GM12878 (cell line): ENCODE results near the gene FBXO42.

Experiments
- BHLHE40 ChIP-seq, 2 experiments: fragments of 450-650 bp in 1 of 2; IDR thresholded peaks; 2 replicates each; pipeline ENCODE4 v1.6.1; 2011 to 2017; ENCODE audit warnings: low read depth in 2 of 2, borderline replicate concordance in 1 of 2, improper control_type of control experiment in 1 of 2, low read length in 1 of 2, mild to moderate bottlenecking in 1 of 2
- CBFB ChIP-seq: IDR thresholded peaks from 2 replicates; pipeline ENCODE4 v1.6.1; 2016; ENCODE audit warnings: antibody characterized with exemption, low read depth
- TAF1 ChIP-seq: IDR thresholded peaks from 2 replicates; pipeline ENCODE4 v1.6.1; 2011; ENCODE audit warnings: mild to moderate bottlenecking, low read depth, low read length, borderline replicate concordance
- TF ChIP-seq, protein P1 (sequence below): fragments of 450-650 bp; IDR thresholded peaks from 2 replicates; pipeline ENCODE4 v1.6.1; 2016; ENCODE audit warnings: mild to moderate bottlenecking
- TF ChIP-seq, protein P2 (sequence below): IDR thresholded peaks from 2 replicates; pipeline ENCODE4 v1.6.1; 2012; ENCODE audit warnings: low read depth, low read length, improper control_type of control experiment

DNA sequence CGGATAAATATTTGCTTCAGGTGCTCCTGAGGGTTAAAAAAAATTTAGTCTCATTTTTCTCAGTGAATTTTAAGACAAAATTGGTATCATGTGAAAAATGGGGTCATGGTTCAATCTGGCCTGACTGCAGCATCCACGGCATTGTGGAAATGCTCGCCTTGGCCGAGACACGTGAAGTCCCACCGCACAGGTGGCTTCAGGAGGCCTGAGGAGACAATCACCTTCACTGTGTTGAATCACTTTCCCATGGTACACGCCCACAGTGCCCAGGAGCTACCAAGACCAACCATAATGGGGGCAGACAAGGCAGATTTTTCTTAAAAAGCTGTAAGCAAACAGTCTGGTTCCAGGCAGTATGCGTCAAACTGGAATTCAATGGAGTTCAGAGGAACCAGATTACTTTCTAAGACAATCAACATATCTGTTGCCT lies 104.3 kb downstream of the FBXO42 start:
- TF ChIP-seq TAF1 (no peak), BHLHE40 (IDR thresholded peaks at IDR 0.05; ENCODE audit: borderline replicate concordance in 1 of 2, low read depth in 2 of 2, low read length in 1 of 2) (no peak), CBFB (no peak)
- TF ChIP-seq, protein P1, sequence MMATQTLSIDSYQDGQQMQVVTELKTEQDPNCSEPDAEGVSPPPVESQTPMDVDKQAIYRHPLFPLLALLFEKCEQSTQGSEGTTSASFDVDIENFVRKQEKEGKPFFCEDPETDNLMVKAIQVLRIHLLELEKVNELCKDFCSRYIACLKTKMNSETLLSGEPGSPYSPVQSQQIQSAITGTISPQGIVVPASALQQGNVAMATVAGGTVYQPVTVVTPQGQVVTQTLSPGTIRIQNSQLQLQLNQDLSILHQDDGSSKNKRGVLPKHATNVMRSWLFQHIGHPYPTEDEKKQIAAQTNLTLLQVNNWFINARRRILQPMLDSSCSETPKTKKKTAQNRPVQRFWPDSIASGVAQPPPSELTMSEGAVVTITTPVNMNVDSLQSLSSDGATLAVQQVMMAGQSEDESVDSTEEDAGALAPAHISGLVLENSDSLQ, result no peak
- TF ChIP-seq, protein P2, sequence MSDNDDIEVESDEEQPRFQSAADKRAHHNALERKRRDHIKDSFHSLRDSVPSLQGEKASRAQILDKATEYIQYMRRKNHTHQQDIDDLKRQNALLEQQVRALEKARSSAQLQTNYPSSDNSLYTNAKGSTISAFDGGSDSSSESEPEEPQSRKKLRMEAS, result no peak
